CD4-positive, alpha-beta T cell (primary cell): ENCODE measurements around the gene SAMD4A. TPM values are rescaled to one million over a fixed set of nuclear protein-coding genes. Genes with fewer than 3 reads are reported as not detected.

Experiments used
- ATAC-seq: fragments of 200-7000 bp; cut with Tn5 transposase; one replicate; pipeline ENCODE4 v1.10.0; 2022; ENCODE audit warnings: mild to moderate bottlenecking; ENCODE audit not compliant: poor library complexity
- CTCF ChIA-PET: fragments of 350-600 bp; sonication (Branson Sonifier 250); formaldehyde crosslinking; loops from one replicate; lab custom pipeline; 2021; ENCODE audit warnings: antibody characterized with exemption, inconsistent platforms; lab: Charles Lee
- POLR2A ChIA-PET: fragments of 350-600 bp; sonication (Branson Sonifier 250); formaldehyde crosslinking; loops from one replicate; lab custom pipeline; 2021; ENCODE audit warnings: antibody characterized with exemption, inconsistent platforms; lab: Charles Lee
- DNase-seq, 14 experiments: peaks; one replicate each; pipeline ENCODE4 v3.0.0-alpha.2; 2013 to 2020; ENCODE audit warnings: mixed read lengths in 2 of 14
- H3K27ac ChIP-seq, 2 donors: one replicate each; pipeline versions ENCODE4 v1.5.1 to v1.7.0; 2013; ENCODE audit warnings: low read length in 2 of 2, low read depth in 1 of 2, mild to moderate bottlenecking in 1 of 2
- H3K27me3 ChIP-seq, 2 experiments: 1 replicate in 1 of 2; 2 replicates in 1 of 2; pipeline versions ENCODE4 v1.6.1 to v1.7.0; 2013; ENCODE audit warnings: low read length in 2 of 2, control low read depth in 1 of 2, mild to moderate bottlenecking in 1 of 2, moderate library complexity in 1 of 2; ENCODE audit not compliant: insufficient read depth in 2 of 2, control insufficient read depth in 1 of 2
- H3K36me3 ChIP-seq: one replicate; pipeline ENCODE4 v1.6.1; 2013; ENCODE audit warnings: low read length, control low read depth; ENCODE audit not compliant: insufficient read depth
- H3K4me1 ChIP-seq: one replicate; pipeline ENCODE4 v1.6.1; 2013; ENCODE audit warnings: low read length, control low read depth; ENCODE audit not compliant: insufficient read depth
- H3K4me3 ChIP-seq: one replicate; pipeline ENCODE4 v1.5.1; 2013; ENCODE audit warnings: mild to moderate bottlenecking, low read length, moderate library complexity
- H3K9me3 ChIP-seq, 2 experiments: 1 replicate in 1 of 2; 2 replicates in 1 of 2; pipeline versions ENCODE4 v1.6.1 to v1.7.0; 2013; ENCODE audit warnings: low read length in 2 of 2, mild to moderate bottlenecking in 2 of 2, control low read depth in 1 of 2, moderate library complexity in 1 of 2; ENCODE audit not compliant: control insufficient read depth in 1 of 2, insufficient read depth in 1 of 2
- H3K27ac Mint-ChIP-seq: one replicate; pipeline ENCODE4 v1.8.0; 2020; ENCODE audit warnings: mixed read lengths
- H3K27me3 Mint-ChIP-seq: one replicate; pipeline ENCODE4 v1.8.0; 2021; ENCODE audit warnings: mixed read lengths
- H3K36me3 Mint-ChIP-seq: one replicate; pipeline ENCODE4 v1.8.0; 2021; ENCODE audit warnings: low read depth, mixed read lengths
- H3K4me1 Mint-ChIP-seq: one replicate; pipeline ENCODE4 v1.8.0; 2021; ENCODE audit warnings: low read depth, mixed read lengths
- H3K4me3 Mint-ChIP-seq: one replicate; pipeline ENCODE4 v1.8.0; 2020; ENCODE audit warnings: mild to moderate bottlenecking, mixed read lengths
- H3K9me3 Mint-ChIP-seq: one replicate; pipeline ENCODE4 v1.8.0; 2020; ENCODE audit warnings: mixed read lengths
- CTCF ChIP-seq: fragments of 200-600 bp; IDR thresholded peaks from one replicate; pipeline ENCODE4 v1.8.0; 2022; ENCODE audit warnings: antibody characterized with exemption, mild to moderate bottlenecking
- intact Hi-C, 2 experiments: fragments of 100-400 bp; cut with DNase I in 1 of 2; cut with micrococcal nuclease in 1 of 2; formaldehyde crosslinking; loops; one replicate each; pipeline versions ENCODE4 v1.15.1 to v1.9.0; 2023 to 2025; cut with DNase I, micrococcal nuclease
- total RNA-seq, 174 experiments: library from RNA in 2 of 174; stranded (reverse) in 2 of 174; gene quantifications; one replicate each; pipeline ENCODE4 v1.2.3 and lab custom pipeline; 2021 to 2026

The SAMD4A gene
- total RNA-seq, 2 experiments from 2014 or later = 1.9 to 2.3 TPM

- intact Hi-C loops = no loop called here
- no peak overlapping the region for H3K27ac Mint-ChIP-seq
These were observed 38.0 kb upstream of the SAMD4A start for GRCh38 chr14:54528973-54529372.

GRCh38 chr14:54529811-54530210 is 37.1 kb upstream of the SAMD4A start:
- H3K4me3 Mint-ChIP-seq = no peak overlapping the region
- H3K36me3 Mint-ChIP-seq = peaks cover 73% of the 10 kb centered on the region
- H3K4me1 Mint-ChIP-seq = no peaks in the 10 kb centered on the region
- H3K9me3 Mint-ChIP-seq = no peaks in the 10 kb centered on the region
- no peak overlapping the region for H3K27ac Mint-ChIP-seq
- POLR2A ChIA-PET = no interaction called here
- Histone ChIP-seq H3K36me3 (peaks cover 21% of the 10 kb centered on the region), H3K27ac (no peak overlapping the region), H3K4me3 (no peak overlapping the region), H3K9me3 (no peaks in the 10 kb centered on the region), H3K27me3 (no peaks in the 10 kb centered on the region), H3K4me1 (no peaks in the 10 kb centered on the region)
- CTCF ChIA-PET = interaction anchor here (0.6 kb wide), 1 partner anchor 28 kb away, joined by 6 read pairs; no protein-coding TSS in a partner anchor
- no peak for TF ChIP-seq CTCF
- ATAC-seq (no peak), DNase-seq (no peak)
- no peaks in the 10 kb centered on the region for H3K27me3 Mint-ChIP-seq
- intact Hi-C loops = no loop called here

More at GRCh38 chr14:54528973-54529372, 38.0 kb upstream of the SAMD4A start:
- CTCF ChIA-PET = no interaction called here
- DNase-seq (no peak), ATAC-seq (no peak)
- Histone ChIP-seq H3K4me3 (no peak overlapping the region), H3K27me3 (no peaks in the 10 kb centered on the region), H3K27ac (no peak overlapping the region), H3K4me1 (no peaks in the 10 kb centered on the region), H3K9me3 (no peaks in the 10 kb centered on the region), H3K36me3 (peaks cover 26% of the 10 kb centered on the region)
- no peak for TF ChIP-seq CTCF
- Mint-ChIP-seq H3K4me1 (no peaks in the 10 kb centered on the region), H3K9me3 (no peaks in the 10 kb centered on the region), H3K4me3 (no peak overlapping the region), H3K36me3 (peaks cover 75% of the 10 kb centered on the region), H3K27me3 (no peaks in the 10 kb centered on the region)
- POLR2A ChIA-PET = no interaction called here

DNA sequence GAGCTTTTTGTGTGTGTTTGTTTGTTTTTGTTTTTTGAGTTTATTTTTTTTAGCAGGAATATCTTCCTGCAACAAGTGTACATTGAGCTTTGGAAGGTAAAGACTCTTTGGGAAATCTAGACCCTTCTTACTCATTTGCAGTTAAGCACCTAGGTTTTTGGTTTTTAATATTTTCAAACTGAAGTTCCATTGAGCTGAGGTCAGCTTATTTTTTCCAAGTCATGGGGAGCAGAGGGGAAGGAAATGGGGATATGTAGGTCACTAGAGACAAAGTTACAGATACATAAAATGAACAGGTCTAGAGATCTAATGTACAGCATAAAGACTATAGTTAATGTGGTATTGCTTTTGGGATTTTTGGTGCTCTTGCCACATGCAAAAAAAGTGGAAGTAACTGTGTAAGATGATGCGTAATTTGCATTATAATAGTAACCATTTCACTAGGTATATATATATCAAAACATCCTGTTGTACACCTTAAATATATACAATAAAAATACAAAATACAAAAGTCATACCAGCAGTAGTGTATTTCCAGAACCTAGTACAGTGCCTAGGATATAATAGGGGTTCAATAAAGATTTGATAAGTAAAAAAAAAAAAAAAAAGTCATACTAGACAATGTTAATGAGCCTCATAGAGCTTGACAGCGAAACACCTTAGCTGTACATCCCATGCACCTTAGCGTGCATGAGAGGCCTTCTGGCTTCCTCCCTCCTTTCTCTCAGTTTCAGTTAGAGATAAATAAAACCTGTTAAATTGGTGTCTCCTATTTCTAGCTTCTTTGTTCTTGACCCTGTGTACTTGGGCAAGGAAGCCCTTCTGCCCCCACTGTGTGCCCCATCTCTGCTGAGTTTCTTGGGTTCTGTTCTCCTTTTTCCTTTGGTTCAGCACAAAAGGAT is 34.6 kb upstream of the SAMD4A start:
- H3K27me3 ChIP-seq = no peaks in the 10 kb centered on the region
- H3K4me3 ChIP-seq = no peak overlapping the region
- POLR2A ChIA-PET = no interaction called here
- no peak overlapping the region for H3K27ac ChIP-seq
- intact Hi-C loops = no loop called here
- DNase-seq = no peak
- TF ChIP-seq CTCF = no peak
- CTCF ChIA-PET = interaction anchor here (0.6 to 1.3 kb wide), 2 partner anchors 10 to 871 kb away, joined by 3 to 5 read pairs; no protein-coding TSS in a partner anchor
- peaks cover 75% of the 10 kb centered on the region for H3K36me3 Mint-ChIP-seq
- no peaks in the 10 kb centered on the region for H3K4me1 Mint-ChIP-seq
- no peaks in the 10 kb centered on the region for H3K27me3 Mint-ChIP-seq
- H3K9me3 ChIP-seq = no peaks in the 10 kb centered on the region
- H3K4me1 ChIP-seq = no peaks in the 10 kb centered on the region
- no peaks in the 10 kb centered on the region for H3K9me3 Mint-ChIP-seq
- peaks cover 17% of the 10 kb centered on the region for H3K36me3 ChIP-seq
- H3K27ac Mint-ChIP-seq = no peak overlapping the region
- no peak for ATAC-seq
- H3K4me3 Mint-ChIP-seq = no peak overlapping the region
